GM19324 (cell line): ENCODE data around the gene HSPA12A.

Source experiments
- ATAC-seq: cut with Tn5 transposase; IDR thresholded peaks from one replicate; pipeline ENCODE4 v1.9.1; 2021; ENCODE audit warnings: mild to moderate bottlenecking, moderate library complexity; ENCODE audit not compliant: unreplicated experiment, low FRiP score

The HSPA12A gene

GRCh38 chr10:116771959-116772585, 29.7 kb upstream of the HSPA12A start:
- no peak for ATAC-seq

GRCh38 chr10:116771101-116771958, 29.0 kb upstream of the HSPA12A start:
- ATAC-seq, result no peak

- no peak for ATAC-seq
These were observed 27.9 kb upstream of the HSPA12A start for GRCh38 chr10:116770281-116770680.

GRCh38 chr10:116769791-116770190, 27.4 kb upstream of the HSPA12A start:
- ATAC-seq, result no peak

GRCh38 chr10:116769368-116769767, 27.0 kb upstream of the HSPA12A start:
- ATAC-seq, result no peak

- ATAC-seq, result no peak
These were observed 26.4 kb upstream of the HSPA12A start for GRCh38 chr10:116768786-116769185.

GRCh38 chr10:116766837-116767634, 24.7 kb upstream of the HSPA12A start:
- ATAC-seq, result no peak

GRCh38 chr10:116766241-116766827, 24.0 kb upstream of the HSPA12A start:
- no peak for ATAC-seq

GRCh38 chr10:116765648-116766081, 23.3 kb upstream of the HSPA12A start:
- no peak for ATAC-seq

GRCh38 chr10:116764979-116765378, 22.6 kb upstream of the HSPA12A start:
- no peak for ATAC-seq

- no peak for ATAC-seq
These were observed 21.1 kb upstream of the HSPA12A start for GRCh38 chr10:116763440-116763839.

GRCh38 chr10:116761883-116762282, 19.5 kb upstream of the HSPA12A start:
- ATAC-seq, result no peak

GRCh38 chr10:116760919-116761318, 18.6 kb upstream of the HSPA12A start:
- no peak for ATAC-seq

GRCh38 chr10:116757246-116757645, 14.9 kb upstream of the HSPA12A start:
- ATAC-seq, result no peak

GRCh38 chr10:116756277-116756676, 13.9 kb upstream of the HSPA12A start:
- no peak for ATAC-seq

GRCh38 chr10:116753759-116754158, 11.4 kb upstream of the HSPA12A start:
- ATAC-seq, result no peak

- no peak for ATAC-seq
These were observed 10.8 kb upstream of the HSPA12A start for GRCh38 chr10:116752969-116753665.

GRCh38 chr10:116752563-116752962, 10.2 kb upstream of the HSPA12A start:
- no peak for ATAC-seq

GRCh38 chr10:116748471-116748870, 6.1 kb upstream of the HSPA12A start:
- no peak for ATAC-seq

- ATAC-seq, result no peak
These were observed 5.7 kb upstream of the HSPA12A start for GRCh38 chr10:116748041-116748440.
